OCI-LY3 (cell line): ENCODE results near the gene TYW5.

ENCODE experiments used
- H2AFZ ChIP-seq: fragments of 200-600, 300-600 bp; shearing (Covaris generic); 2 replicates; pipeline ENCODE4 v1.6.0; 2014; ENCODE audit warnings: antibody characterized with exemption, low read depth, low read length
- H3K27ac ChIP-seq: fragments of 200-600, 300-600 bp; sonication (generic); 2 replicates; pipeline ENCODE4 v1.5.1; 2014; ENCODE audit warnings: mild to moderate bottlenecking, low read length, moderate library complexity, mixed read lengths
- H3K27me3 ChIP-seq: fragments of 200-600, 300-600 bp; sonication (generic); 2 replicates; pipeline ENCODE4 v1.6.1; 2014; ENCODE audit warnings: low read depth, low read length, mixed read lengths
- H3K36me3 ChIP-seq: fragments of 200-600, 300-600 bp; sonication (generic); replicated peaks from 2 replicates; pipeline ENCODE3; 2014; ENCODE audit warnings: low read depth, low read length, mixed read lengths
- H3K4me1 ChIP-seq: fragments of 300-600, 200-600 bp; sonication (generic); 2 replicates; pipeline ENCODE4 v1.6.1; 2014; ENCODE audit warnings: low read length, mixed read lengths
- H3K4me2 ChIP-seq: fragments of 200-600, 300-600 bp; sonication (generic); 2 replicates; pipeline ENCODE4 v1.6.1; 2014; ENCODE audit warnings: low read length, mixed read lengths
- H3K4me3 ChIP-seq: fragments of 300-600, 200-600 bp; sonication (generic); 2 replicates; pipeline ENCODE4 v1.5.1; 2014; ENCODE audit warnings: antibody characterized with exemption, mild to moderate bottlenecking, low read length, moderate library complexity
- H3K79me2 ChIP-seq: fragments of 300-600, 200-600 bp; shearing (Covaris generic); 2 replicates; pipeline ENCODE4 v1.6.1; 2014; ENCODE audit warnings: mild to moderate bottlenecking, low read length, mixed read lengths
- H3K9ac ChIP-seq: fragments of 300-600, 200-600 bp; shearing (Covaris generic); 2 replicates; pipeline ENCODE4 v1.6.0; 2014; ENCODE audit warnings: mild to moderate bottlenecking, low read length, moderate library complexity
- H3K9me3 ChIP-seq: fragments of 200-600, 300-600 bp; shearing (Covaris generic); 2 replicates; pipeline ENCODE4 v1.6.1; 2014; ENCODE audit warnings: low read length, mixed read lengths; ENCODE audit not compliant: insufficient read depth
- H4K20me1 ChIP-seq: fragments of 200-600, 300-600 bp; sonication (generic); 2 replicates; pipeline ENCODE4 v1.6.1; 2016; ENCODE audit warnings: low read length, mixed read lengths; ENCODE audit not compliant: insufficient read depth
- CTCF ChIP-seq: fragments of 200-600, 300-600 bp; sonication (generic); IDR thresholded peaks from 2 replicates; pipeline ENCODE4 v1.5.1; 2014; ENCODE audit warnings: antibody characterized with exemption, low read length, low read depth
- EZH2phosphoT487 ChIP-seq: fragments of 200-600 bp; shearing (Covaris generic); IDR thresholded peaks from 2 replicates; pipeline ENCODE4 v1.6.1; 2018; ENCODE audit warnings: antibody characterized with exemption, mixed run types, low read depth

TYW5 gene

GRCh38 chr2:199896617-199897016 is 58.7 kb downstream of the TYW5 start:
- H3K4me1 ChIP-seq, result no peaks in the 10 kb centered on the region
- H3K4me3 ChIP-seq, result no peak overlapping the region
- H3K36me3 ChIP-seq, result no peaks in the 10 kb centered on the region
- no peaks in the 10 kb centered on the region for H4K20me1 ChIP-seq
- H3K27ac ChIP-seq, result no peak overlapping the region
- H3K79me2 ChIP-seq, result no peaks in the 10 kb centered on the region
- TF ChIP-seq CTCF (no peak), EZH2phosphoT487 (no peak)
- no peaks in the 10 kb centered on the region for H3K27me3 ChIP-seq
- no peak overlapping the region for H2AFZ ChIP-seq
- no peak overlapping the region for H3K4me2 ChIP-seq
- no peaks in the 10 kb centered on the region for H3K9me3 ChIP-seq
- no peak overlapping the region for H3K9ac ChIP-seq

- Histone ChIP-seq H3K9me3 (no peaks in the 10 kb centered on the region), H3K36me3 (no peaks in the 10 kb centered on the region), H2AFZ (no peak overlapping the region), H4K20me1 (no peaks in the 10 kb centered on the region), H3K4me3 (no peak overlapping the region), H3K27ac (no peak overlapping the region), H3K79me2 (no peaks in the 10 kb centered on the region), H3K9ac (no peak overlapping the region), H3K4me1 (no peaks in the 10 kb centered on the region), H3K27me3 (no peaks in the 10 kb centered on the region), H3K4me2 (no peak overlapping the region)
- TF ChIP-seq EZH2phosphoT487 (no peak), CTCF (no peak)
Measured at GRCh38 chr2:199895406-199895805, 59.9 kb downstream of the TYW5 start.

GRCh38 chr2:199883474-199884212 is 71.6 kb downstream of the TYW5 start:
- H4K20me1 ChIP-seq, result no peaks in the 10 kb centered on the region
- no peaks in the 10 kb centered on the region for H3K36me3 ChIP-seq
- no peak overlapping the region for H2AFZ ChIP-seq
- no peaks in the 10 kb centered on the region for H3K79me2 ChIP-seq
- H3K9ac ChIP-seq, result no peak overlapping the region
- H3K27me3 ChIP-seq, result no peaks in the 10 kb centered on the region
- TF ChIP-seq CTCF (no peak), EZH2phosphoT487 (no peak)
- peaks cover 9% of the 10 kb centered on the region for H3K9me3 ChIP-seq
- H3K27ac ChIP-seq, result no peak overlapping the region
- H3K4me2 ChIP-seq, result no peak overlapping the region
- no peaks in the 10 kb centered on the region for H3K4me1 ChIP-seq
- H3K4me3 ChIP-seq, result no peak overlapping the region

- Histone ChIP-seq H3K36me3 (no peaks in the 10 kb centered on the region), H3K9me3 (peaks cover 9% of the 10 kb centered on the region), H3K27ac (no peak overlapping the region), H3K27me3 (no peaks in the 10 kb centered on the region), H2AFZ (no peak overlapping the region), H3K4me3 (no peak overlapping the region), H3K4me2 (no peak overlapping the region), H3K4me1 (no peaks in the 10 kb centered on the region), H3K9ac (no peak overlapping the region), H3K79me2 (no peaks in the 10 kb centered on the region), H4K20me1 (no peaks in the 10 kb centered on the region)
- TF ChIP-seq CTCF (no peak), EZH2phosphoT487 (no peak)
Measured at GRCh38 chr2:199882667-199883066, 72.6 kb downstream of the TYW5 start.
